ENCODE results near the gene ARMH4.

GRCh38 chr14:58167891-58168290 is 15.9 kb upstream of the ARMH4 start:
- no peak for TF ChIP-seq GATA3 (IDR thresholded peaks at IDR 0.05; ENCODE audit: low read depth, low read length)
- no peak for TF ChIP-seq GATA2 (IDR thresholded peaks at IDR 0.05; ENCODE audit: low read depth, low read length)

All from SH-SY5Y (cell line).